CD4-positive, CD25-positive, alpha-beta regulatory T cell (primary cell): Measurements from ENCODE around the gene IFI44. TPM values are rescaled to one million over a fixed set of nuclear protein-coding genes. Genes with fewer than 3 reads are reported as not detected.

Source experiments
- ATAC-seq, 2 donors: fragments of 150-1000 bp; cut with Tn5 transposase; one replicate each; pipeline ENCODE4 v1.10.0; 2021; ENCODE audit warnings: low read depth in 2 of 2, moderate number of reproducible peaks in 2 of 2, moderate library complexity in 1 of 2
- DNase-seq, 3 donors: peaks; one replicate each; pipeline versions ENCODE4 v3.0.0 to v3.0.0-alpha.2; 2012 to 2022; ENCODE audit warnings: mixed read lengths in 1 of 3
- H3K27ac ChIP-seq: one replicate; pipeline ENCODE4 v1.7.0; 2013; ENCODE audit warnings: mild to moderate bottlenecking, low read length; ENCODE audit not compliant: insufficient read depth, poor library complexity, severe bottlenecking
- H3K27me3 ChIP-seq: one replicate; pipeline ENCODE4 v1.7.0; 2013; ENCODE audit warnings: low read length; ENCODE audit not compliant: control insufficient read depth, insufficient read depth
- H3K36me3 ChIP-seq: one replicate; pipeline ENCODE4 v1.7.0; 2013; ENCODE audit warnings: mild to moderate bottlenecking, low read length, moderate library complexity; ENCODE audit not compliant: control insufficient read depth, insufficient read depth
- H3K4me1 ChIP-seq: 2 replicates; pipeline ENCODE4 v1.7.0; 2013; ENCODE audit warnings: mild to moderate bottlenecking, low read length; ENCODE audit not compliant: insufficient read depth, control insufficient read depth, poor library complexity, severe bottlenecking
- H3K4me3 ChIP-seq: one replicate; pipeline ENCODE4 v1.7.0; 2013; ENCODE audit warnings: low read depth, mild to moderate bottlenecking, low read length, moderate library complexity
- H3K9me3 ChIP-seq, 2 experiments: 1 replicate in 1 of 2; 2 replicates in 1 of 2; pipeline ENCODE4 v1.7.0; 2013; ENCODE audit warnings: low read length in 2 of 2, mild to moderate bottlenecking in 1 of 2, moderate library complexity in 1 of 2; ENCODE audit not compliant: control insufficient read depth in 2 of 2
- H3K27ac Mint-ChIP-seq, 3 donors: one replicate each; pipeline ENCODE4 v1.8.0; 2020 to 2022; ENCODE audit warnings: mild to moderate bottlenecking in 3 of 3, mixed read lengths in 3 of 3, moderate library complexity in 2 of 3
- H3K27me3 Mint-ChIP-seq: one replicate; pipeline ENCODE4 v1.8.0; 2022; ENCODE audit warnings: mild to moderate bottlenecking, mixed read lengths
- H3K36me3 Mint-ChIP-seq: one replicate; pipeline ENCODE4 v1.8.0; 2020; ENCODE audit warnings: mixed read lengths
- H3K4me1 Mint-ChIP-seq, 4 donors: one replicate each; pipeline ENCODE4 v1.8.0; 2020 to 2022; ENCODE audit warnings: mixed read lengths in 4 of 4, mild to moderate bottlenecking in 1 of 4
- H3K4me3 Mint-ChIP-seq, 4 donors: one replicate each; pipeline ENCODE4 v1.8.0; 2020 to 2022; ENCODE audit warnings: mild to moderate bottlenecking in 4 of 4, mixed read lengths in 4 of 4, moderate library complexity in 3 of 4
- H3K9me3 Mint-ChIP-seq, 7 donors: one replicate each; pipeline ENCODE4 v1.8.0; 2020 to 2022; ENCODE audit warnings: mixed read lengths in 7 of 7, mild to moderate bottlenecking in 3 of 7, moderate library complexity in 2 of 7
- polyA plus RNA-seq, 4 donors: library from polyadenylated mRNA; unstranded; fragments of 300-500 nt; fragmentation: Illumina TruSeq; gene quantifications; one replicate each; pipeline ENCODE4 v1.2.3, GENCODE V29; 2021
- total RNA-seq: library from RNA; stranded (reverse); gene quantifications from one replicate; pipeline ENCODE4 v1.2.3, GENCODE V29; 2022

The IFI44 gene
- total and polyA plus RNA-seq, 5 donors from 2014 or later = 10.2 to 53.9 (median 21.3) TPM

DNA sequence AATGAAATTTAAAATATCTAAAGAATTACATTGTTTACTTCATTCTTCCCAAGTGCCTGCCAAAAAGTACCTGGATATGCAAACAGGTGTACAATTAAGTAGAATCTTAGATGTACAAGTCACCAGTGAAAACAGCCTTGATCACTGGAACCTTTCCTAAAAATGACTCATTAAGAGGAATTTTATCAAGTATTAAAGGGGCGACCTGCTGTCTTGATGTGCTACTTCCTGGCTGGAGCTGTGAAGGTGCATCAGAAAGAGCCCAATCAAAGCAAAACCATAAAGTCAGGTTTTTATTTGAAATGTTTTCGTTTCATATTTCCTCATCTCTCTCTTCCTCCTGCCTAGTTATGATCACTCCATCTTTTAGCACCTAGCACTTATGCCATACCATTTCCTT lies 33.4 kb downstream of the IFI44 start:
- no peak overlapping the region for H3K27ac Mint-ChIP-seq
- no peaks in the 10 kb centered on the region for H3K4me1 Mint-ChIP-seq
- peaks cover 5% of the 10 kb centered on the region for H3K27me3 ChIP-seq
- no peak overlapping the region for H3K4me3 Mint-ChIP-seq
- no peaks in the 10 kb centered on the region for H3K9me3 ChIP-seq
- ATAC-seq = no peak
- no peaks in the 10 kb centered on the region for H3K36me3 Mint-ChIP-seq
- DNase-seq = no peak
- H3K4me1 ChIP-seq = no peaks in the 10 kb centered on the region
- H3K36me3 ChIP-seq = no peaks in the 10 kb centered on the region
- H3K4me3 ChIP-seq = no peak overlapping the region
- peaks cover 0 to 2% (median 0%) of the 10 kb centered on the region in 7 donors for H3K9me3 Mint-ChIP-seq
- no peak overlapping the region for H3K27ac ChIP-seq
- peaks cover 4% of the 10 kb centered on the region for H3K27me3 Mint-ChIP-seq

DNA sequence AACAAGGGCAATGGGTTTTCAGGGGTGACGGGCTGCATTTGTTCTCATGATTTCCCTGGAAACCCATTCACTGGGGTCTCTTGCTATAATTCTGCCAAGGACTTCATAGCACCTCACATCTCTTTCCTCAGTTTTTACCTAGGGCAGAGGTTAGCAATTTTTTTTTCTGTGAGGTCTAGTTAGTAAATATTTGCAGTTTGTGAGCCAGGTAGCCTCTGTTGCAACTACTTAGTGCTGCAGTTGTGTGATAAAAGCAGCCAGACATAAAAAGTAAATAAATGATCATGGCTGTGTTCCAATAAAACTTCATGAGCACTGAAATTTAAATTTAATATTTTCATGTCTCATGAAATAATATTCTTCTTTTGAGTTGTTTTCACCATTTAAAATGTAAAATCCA lies 37.7 kb downstream of the IFI44 start:
- H3K4me1 ChIP-seq = no peaks in the 10 kb centered on the region
- Mint-ChIP-seq H3K4me3 (no peak overlapping the region), H3K27ac (no peak overlapping the region), H3K36me3 (no peaks in the 10 kb centered on the region), H3K27me3 (peaks cover 10% of the 10 kb centered on the region), H3K9me3 (peaks cover 0 to 3% (median 0%) of the 10 kb centered on the region in 7 donors), H3K4me1 (no peaks in the 10 kb centered on the region)
- H3K36me3 ChIP-seq = no peaks in the 10 kb centered on the region
- ATAC-seq (no peak), DNase-seq (no peak)
- H3K4me3 ChIP-seq = no peak overlapping the region
- H3K9me3 ChIP-seq = no peaks in the 10 kb centered on the region
- peaks cover 5% of the 10 kb centered on the region for H3K27me3 ChIP-seq
- H3K27ac ChIP-seq = no peak overlapping the region

DNA sequence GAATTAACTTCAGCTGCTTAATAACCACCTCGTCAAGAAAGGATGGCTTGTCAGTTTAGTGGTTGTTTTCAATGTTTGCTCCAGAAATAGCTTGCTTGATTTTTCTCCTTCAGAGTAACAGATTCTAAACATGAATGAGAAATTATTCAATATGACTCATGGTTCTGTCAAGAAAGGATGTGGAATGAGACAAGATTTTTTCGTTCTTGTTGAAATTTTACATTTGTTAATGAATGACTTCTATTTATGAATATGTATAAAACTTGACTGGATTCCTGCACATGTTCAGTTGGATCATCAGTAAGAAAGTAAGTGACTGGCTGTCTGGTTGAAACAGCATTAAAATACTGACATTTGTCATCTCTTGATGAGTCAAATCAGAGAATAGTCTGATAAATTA lies 38.3 kb downstream of the IFI44 start:
- DNase-seq (no peak), ATAC-seq (no peak)
- Histone ChIP-seq H3K27ac (no peak overlapping the region), H3K9me3 (no peaks in the 10 kb centered on the region), H3K4me3 (no peak overlapping the region), H3K36me3 (no peaks in the 10 kb centered on the region), H3K27me3 (peaks cover 5% of the 10 kb centered on the region), H3K4me1 (no peaks in the 10 kb centered on the region)
- no peaks in the 10 kb centered on the region for H3K4me1 Mint-ChIP-seq
- peaks cover 0 to 3% (median 0%) of the 10 kb centered on the region in 7 donors for H3K9me3 Mint-ChIP-seq
- H3K27me3 Mint-ChIP-seq = peaks cover 10% of the 10 kb centered on the region
- H3K36me3 Mint-ChIP-seq = no peaks in the 10 kb centered on the region
- H3K4me3 Mint-ChIP-seq = no peak overlapping the region
- no peak overlapping the region for H3K27ac Mint-ChIP-seq

DNA sequence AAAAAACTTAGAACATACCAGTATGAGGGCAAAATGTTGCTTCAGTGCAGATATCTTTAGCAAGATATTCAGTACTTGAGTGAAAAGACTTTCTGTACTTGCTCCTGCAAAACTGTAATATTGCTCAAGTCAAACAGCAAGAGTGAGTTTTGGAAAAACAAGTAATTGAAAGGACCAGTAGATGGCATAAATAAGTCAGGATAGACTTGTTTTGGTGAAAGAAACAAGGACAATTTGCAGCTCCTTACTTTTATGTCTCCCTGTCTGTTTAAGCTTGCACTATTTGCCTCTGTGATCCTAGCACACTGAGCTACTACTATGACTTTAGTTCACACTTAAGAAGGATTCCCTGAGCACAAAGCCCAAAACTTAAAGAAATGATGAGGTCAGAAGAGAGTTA lies 39.1 kb downstream of the IFI44 start:
- H3K4me1 Mint-ChIP-seq = no peaks in the 10 kb centered on the region
- H3K27ac Mint-ChIP-seq = no peak overlapping the region
- DNase-seq = no peak

DNA sequence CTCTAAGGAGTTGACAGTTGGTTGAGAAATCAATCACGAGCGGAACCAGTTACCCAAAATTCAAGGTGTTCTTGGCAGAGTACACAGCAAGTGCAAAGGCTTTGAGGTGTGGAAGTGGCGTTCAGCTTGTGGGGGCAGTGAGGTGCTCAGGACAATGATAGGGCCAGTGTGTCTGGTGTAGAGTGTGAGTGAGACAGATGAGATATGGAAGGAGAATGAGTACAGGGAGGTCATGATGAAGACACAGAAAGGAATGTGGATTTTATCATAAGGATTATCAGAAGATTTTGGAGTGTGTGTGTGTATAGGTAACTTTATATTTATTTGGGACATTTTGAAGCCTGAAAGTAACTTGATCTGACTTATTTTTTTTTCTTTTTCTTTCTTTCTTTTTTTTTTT lies 40.9 kb downstream of the IFI44 start:
- H3K9me3 ChIP-seq = no peaks in the 10 kb centered on the region
- ATAC-seq = no peak
- peaks cover 10% of the 10 kb centered on the region for H3K27me3 Mint-ChIP-seq
- H3K4me1 ChIP-seq = no peaks in the 10 kb centered on the region
- H3K36me3 Mint-ChIP-seq = no peaks in the 10 kb centered on the region
- H3K27ac ChIP-seq = no peak overlapping the region
- no peak overlapping the region for H3K4me3 Mint-ChIP-seq
- H3K4me1 Mint-ChIP-seq = no peaks in the 10 kb centered on the region
- no peak overlapping the region for H3K27ac Mint-ChIP-seq
- no peak for DNase-seq
- H3K9me3 Mint-ChIP-seq = peaks cover 0 to 5% (median 0%) of the 10 kb centered on the region in 7 donors
- peaks cover 2% of the 10 kb centered on the region for H3K27me3 ChIP-seq
- no peaks in the 10 kb centered on the region for H3K36me3 ChIP-seq
- no peak overlapping the region for H3K4me3 ChIP-seq

More for the DNA sequence above, 39.1 kb downstream of the IFI44 start:
- no peak overlapping the region for H3K4me3 ChIP-seq
- H3K9me3 Mint-ChIP-seq = peaks cover 0 to 5% (median 0%) of the 10 kb centered on the region in 7 donors
- H3K4me3 Mint-ChIP-seq = no peak overlapping the region
- no peak overlapping the region for H3K27ac ChIP-seq
- H3K4me1 ChIP-seq = no peaks in the 10 kb centered on the region
- peaks cover 5% of the 10 kb centered on the region for H3K27me3 ChIP-seq
- H3K36me3 Mint-ChIP-seq = no peaks in the 10 kb centered on the region
- no peaks in the 10 kb centered on the region for H3K9me3 ChIP-seq
- no peak for ATAC-seq
- H3K36me3 ChIP-seq = no peaks in the 10 kb centered on the region
- H3K27me3 Mint-ChIP-seq = peaks cover 10% of the 10 kb centered on the region

DNA sequence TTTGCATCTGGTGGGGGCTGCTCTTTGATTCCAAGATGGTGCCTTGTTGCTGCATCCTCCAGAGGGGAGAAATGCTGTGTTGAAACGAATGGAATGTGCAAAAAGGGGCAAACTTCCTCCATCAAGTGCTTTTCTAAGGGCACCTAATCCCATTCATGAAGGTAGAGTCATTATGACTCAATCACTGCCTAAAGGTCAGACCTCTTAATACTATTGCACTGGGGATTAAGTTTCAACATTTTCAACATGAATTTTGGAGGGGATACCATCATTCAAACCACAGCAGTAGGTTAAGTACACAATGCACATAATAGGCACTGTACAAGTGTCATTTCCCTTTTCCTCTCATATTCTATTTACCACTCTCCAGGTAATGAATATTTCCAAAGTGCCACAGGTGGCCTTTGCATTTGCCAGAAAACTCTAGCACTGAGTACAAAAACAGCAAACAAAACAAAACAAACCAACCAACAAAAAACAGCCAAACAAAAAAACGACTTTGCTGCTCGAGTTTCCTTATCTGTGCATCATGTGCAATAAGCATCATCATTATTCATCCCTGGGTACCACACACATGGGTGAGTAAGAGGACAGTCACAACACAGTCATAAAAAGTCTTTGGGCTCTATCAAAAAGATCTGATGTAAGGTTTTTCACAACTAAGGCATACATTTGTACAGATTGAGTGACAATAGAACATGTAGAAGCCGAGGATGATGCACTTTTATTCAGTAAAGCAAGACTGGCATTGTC lies 42.5 kb downstream of the IFI44 start:
- Histone ChIP-seq H3K36me3 (no peaks in the 10 kb centered on the region), H3K9me3 (no peaks in the 10 kb centered on the region), H3K4me3 (no peak overlapping the region), H3K27me3 (no peaks in the 10 kb centered on the region), H3K4me1 (no peaks in the 10 kb centered on the region), H3K27ac (no peak overlapping the region)
- no peak for DNase-seq
- no peak for ATAC-seq
- Mint-ChIP-seq H3K36me3 (no peaks in the 10 kb centered on the region), H3K9me3 (peaks cover 0 to 5% (median 0%) of the 10 kb centered on the region in 7 donors), H3K27ac (no peak overlapping the region), H3K27me3 (peaks cover 8% of the 10 kb centered on the region), H3K4me1 (no peaks in the 10 kb centered on the region), H3K4me3 (no peak overlapping the region)

DNA sequence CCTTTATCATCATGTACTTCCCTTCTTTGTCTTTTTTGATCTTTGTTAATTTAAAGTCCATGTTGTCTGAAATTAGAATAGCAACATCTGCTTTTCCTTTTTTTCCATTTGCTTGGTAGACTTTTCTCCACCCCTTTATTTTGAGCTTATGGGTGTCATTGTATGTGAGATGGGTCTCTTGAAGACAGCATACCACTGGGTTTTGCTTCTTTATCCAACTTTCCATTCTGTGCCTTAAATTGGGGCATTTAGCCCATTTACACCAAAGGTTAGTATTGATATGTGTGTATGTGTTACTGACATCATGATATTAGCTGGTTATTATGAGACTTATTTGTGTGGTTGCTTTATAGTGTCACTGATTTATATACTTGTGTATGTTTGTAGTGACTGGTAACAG lies 50.2 kb downstream of the IFI44 start:
- ATAC-seq (no peak), DNase-seq (no peak)
- Histone ChIP-seq H3K27ac (no peak overlapping the region), H3K4me1 (no peaks in the 10 kb centered on the region), H3K9me3 (peaks cover 0 to 4% of the 10 kb centered on the region in 2 experiments), H3K4me3 (no peak overlapping the region), H3K36me3 (no peaks in the 10 kb centered on the region), H3K27me3 (no peaks in the 10 kb centered on the region)
- Mint-ChIP-seq H3K36me3 (no peaks in the 10 kb centered on the region), H3K4me1 (no peaks in the 10 kb centered on the region), H3K4me3 (no peak overlapping the region), H3K27ac (no peak overlapping the region), H3K9me3 (peaks cover 0 to 16% (median 5%) of the 10 kb centered on the region in 7 donors), H3K27me3 (peaks cover 4% of the 10 kb centered on the region)

DNA sequence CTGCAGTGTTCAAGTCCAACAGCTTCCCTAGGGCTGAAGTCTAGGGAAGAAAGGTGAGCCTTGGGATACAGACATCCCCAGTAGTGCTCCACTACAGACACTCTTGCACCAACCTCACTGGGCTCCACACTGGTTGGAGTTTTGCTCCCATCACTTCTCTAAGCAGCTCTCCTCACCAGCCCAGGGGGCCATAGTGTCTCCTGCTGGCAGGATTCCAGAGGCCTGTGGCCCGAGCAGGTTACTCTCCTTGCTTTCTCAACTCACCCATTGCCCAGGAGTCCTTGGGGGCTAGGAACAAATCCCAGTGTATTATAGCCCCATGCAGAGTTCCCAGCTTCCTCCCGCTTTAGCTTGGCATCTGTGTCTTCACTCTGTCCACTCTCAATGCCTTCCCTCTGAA lies 52.8 kb downstream of the IFI44 start:
- no peak overlapping the region for H3K4me3 ChIP-seq
- H3K36me3 ChIP-seq = no peaks in the 10 kb centered on the region
- H3K4me1 ChIP-seq = no peaks in the 10 kb centered on the region
- DNase-seq (no peak), ATAC-seq (no peak)
- H3K27ac ChIP-seq = no peak overlapping the region
- no peaks in the 10 kb centered on the region for H3K27me3 ChIP-seq
- Mint-ChIP-seq H3K9me3 (peaks cover 0 to 16% (median 5%) of the 10 kb centered on the region in 7 donors), H3K27me3 (peaks cover 4% of the 10 kb centered on the region), H3K4me1 (no peaks in the 10 kb centered on the region), H3K36me3 (no peaks in the 10 kb centered on the region), H3K4me3 (no peak overlapping the region), H3K27ac (no peak overlapping the region)
- peaks cover 0 to 4% of the 10 kb centered on the region in 2 experiments for H3K9me3 ChIP-seq
